HEK293 (cell line): Measurements from ENCODE around the gene CACHD1.
"Not testable (repeated sequence)": the region's sequence is repeated elsewhere in the genome, so short reads cannot be mapped to it uniquely, and the experiment has no call there.

Experiments used
- CTCF ChIP-seq: fragments of 450-650 bp; formaldehyde crosslinking; IDR thresholded peaks from 2 replicates; pipeline ENCODE4 v1.5.1; 2016; ENCODE audit warnings: missing biosample characterization, missing genetic modification characterization
- SP2 ChIP-seq: fragments of 450-650 bp; formaldehyde crosslinking; IDR thresholded peaks from 2 replicates; pipeline ENCODE4 v1.5.1; 2016; ENCODE audit warnings: missing biosample characterization, missing genetic modification characterization
- TCF7L2 ChIP-seq: IDR thresholded peaks from 2 replicates; pipeline ENCODE4 v1.6.1; 2011; ENCODE audit warnings: low read depth, mild to moderate bottlenecking, inconsistent platforms, low read length, moderate library complexity, borderline replicate concordance
- YY1 ChIP-seq: fragments of 450-650 bp; formaldehyde crosslinking; IDR thresholded peaks from 2 replicates; pipeline ENCODE4 v1.5.1; 2018; ENCODE audit warnings: missing biosample characterization, missing genetic modification characterization
- ZBTB11 ChIP-seq: fragments of 450-650 bp; formaldehyde crosslinking; conservative IDR thresholded peaks from 2 replicates; pipeline ENCODE4 v1.5.1; 2016; ENCODE audit warnings: low read depth, missing biosample characterization, missing genetic modification characterization
- ZBTB49 ChIP-seq: fragments of 450-650 bp; formaldehyde crosslinking; IDR thresholded peaks from 2 replicates; pipeline ENCODE4 v1.5.1; 2016; ENCODE audit warnings: missing biosample characterization, missing genetic modification characterization, low read depth
- ZNF10 ChIP-seq: fragments of 450-650 bp; formaldehyde crosslinking; IDR thresholded peaks from 2 replicates; pipeline ENCODE4 v1.5.1; 2017; ENCODE audit warnings: missing biosample characterization, missing genetic modification characterization
- ZNF350 ChIP-seq: fragments of 450-650 bp; formaldehyde crosslinking; IDR thresholded peaks from 2 replicates; pipeline ENCODE4 v1.5.0; 2017; ENCODE audit warnings: missing biosample characterization, mild to moderate bottlenecking, missing genetic modification characterization
- ZNF394 ChIP-seq: fragments of 450-650 bp; formaldehyde crosslinking; IDR thresholded peaks from 2 replicates; pipeline ENCODE4 v1.5.1; 2016; ENCODE audit warnings: missing biosample characterization, missing genetic modification characterization, mild to moderate bottlenecking, moderate library complexity, borderline replicate concordance
- ZNF423 ChIP-seq: fragments of 450-650 bp; formaldehyde crosslinking; IDR thresholded peaks from 2 replicates; pipeline ENCODE4 v1.5.1; 2016; ENCODE audit warnings: missing biosample characterization, missing genetic modification characterization
- ZNF530 ChIP-seq: fragments of 450-650 bp; formaldehyde crosslinking; IDR thresholded peaks from 2 replicates; pipeline ENCODE4 v1.5.1; 2016; ENCODE audit warnings: low read depth, missing biosample characterization, missing genetic modification characterization
- TF ChIP-seq, protein P1 (sequence below): fragments of 450-650 bp; formaldehyde crosslinking; IDR thresholded peaks from 2 replicates; pipeline ENCODE4 v1.5.1; 2016; ENCODE audit warnings: missing biosample characterization, missing genetic modification characterization

GRCh38 chr1:64610950-64611349, 141.0 kb downstream of the CACHD1 start:
- TF ChIP-seq CTCF (tag by site-specific recombination); ZNF423 (tag by site-specific recombination); ZNF394 (tag by site-specific recombination); TCF7L2; ZNF10 (tag by site-specific recombination); ZBTB11 (tag by site-specific recombination); ZNF530 (tag by site-specific recombination); ZBTB49; ZNF350 (tag by site-specific recombination); YY1 (tag by site-specific recombination); SP2 (tag by site-specific recombination): not testable (repeated sequence)
- TF ChIP-seq, protein P1, sequence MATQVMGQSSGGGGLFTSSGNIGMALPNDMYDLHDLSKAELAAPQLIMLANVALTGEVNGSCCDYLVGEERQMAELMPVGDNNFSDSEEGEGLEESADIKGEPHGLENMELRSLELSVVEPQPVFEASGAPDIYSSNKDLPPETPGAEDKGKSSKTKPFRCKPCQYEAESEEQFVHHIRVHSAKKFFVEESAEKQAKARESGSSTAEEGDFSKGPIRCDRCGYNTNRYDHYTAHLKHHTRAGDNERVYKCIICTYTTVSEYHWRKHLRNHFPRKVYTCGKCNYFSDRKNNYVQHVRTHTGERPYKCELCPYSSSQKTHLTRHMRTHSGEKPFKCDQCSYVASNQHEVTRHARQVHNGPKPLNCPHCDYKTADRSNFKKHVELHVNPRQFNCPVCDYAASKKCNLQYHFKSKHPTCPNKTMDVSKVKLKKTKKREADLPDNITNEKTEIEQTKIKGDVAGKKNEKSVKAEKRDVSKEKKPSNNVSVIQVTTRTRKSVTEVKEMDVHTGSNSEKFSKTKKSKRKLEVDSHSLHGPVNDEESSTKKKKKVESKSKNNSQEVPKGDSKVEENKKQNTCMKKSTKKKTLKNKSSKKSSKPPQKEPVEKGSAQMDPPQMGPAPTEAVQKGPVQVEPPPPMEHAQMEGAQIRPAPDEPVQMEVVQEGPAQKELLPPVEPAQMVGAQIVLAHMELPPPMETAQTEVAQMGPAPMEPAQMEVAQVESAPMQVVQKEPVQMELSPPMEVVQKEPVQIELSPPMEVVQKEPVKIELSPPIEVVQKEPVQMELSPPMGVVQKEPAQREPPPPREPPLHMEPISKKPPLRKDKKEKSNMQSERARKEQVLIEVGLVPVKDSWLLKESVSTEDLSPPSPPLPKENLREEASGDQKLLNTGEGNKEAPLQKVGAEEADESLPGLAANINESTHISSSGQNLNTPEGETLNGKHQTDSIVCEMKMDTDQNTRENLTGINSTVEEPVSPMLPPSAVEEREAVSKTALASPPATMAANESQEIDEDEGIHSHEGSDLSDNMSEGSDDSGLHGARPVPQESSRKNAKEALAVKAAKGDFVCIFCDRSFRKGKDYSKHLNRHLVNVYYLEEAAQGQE (tag by site-specific recombination) = not testable (repeated sequence)
